ENCODE measurements around the gene INTS3. TPM values are rescaled to one million over a fixed set of nuclear protein-coding genes. Genes with fewer than 3 reads are reported as not detected.

INTS3 gene
- total RNA-seq, 1 donor from 2014 or later = 48.6 TPM

DNA sequence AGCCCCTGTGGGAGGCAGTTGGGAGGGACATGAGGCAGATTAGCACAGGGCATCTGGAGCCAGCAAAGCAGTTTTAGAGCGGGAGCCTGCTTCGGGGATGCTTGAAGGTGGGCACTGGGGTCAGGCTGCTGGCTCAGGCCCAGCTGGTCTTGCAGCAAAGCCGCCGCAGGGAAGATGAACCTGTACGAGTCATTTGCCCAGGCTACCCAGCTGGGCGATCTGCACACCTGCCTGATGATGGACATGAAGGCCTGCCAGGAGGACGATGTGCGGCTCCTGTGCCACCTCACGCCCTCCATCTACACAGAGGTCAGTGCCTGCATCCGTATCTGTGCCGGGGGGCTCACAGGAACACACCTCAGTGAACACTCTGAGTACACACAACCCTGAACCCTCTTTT, 39.7 kb downstream of the INTS3 start:
- Mint-ChIP-seq H3K4me1 (ENCODE audit: low read depth) (no peaks in the 10 kb centered on the region), H3K9me3 (ENCODE audit: low read depth) (no peaks in the 10 kb centered on the region), H3K27me3 (ENCODE audit: low read depth) (no peaks in the 10 kb centered on the region), H3K4me3 (ENCODE audit: unreplicated experiment) (no peak overlapping the region), H3K27ac (ENCODE audit: unreplicated experiment) (no peak overlapping the region), H3K36me3 (ENCODE audit: low read depth) (peaks cover 31% of the 10 kb centered on the region)
- TF ChIP-seq, protein P1, sequence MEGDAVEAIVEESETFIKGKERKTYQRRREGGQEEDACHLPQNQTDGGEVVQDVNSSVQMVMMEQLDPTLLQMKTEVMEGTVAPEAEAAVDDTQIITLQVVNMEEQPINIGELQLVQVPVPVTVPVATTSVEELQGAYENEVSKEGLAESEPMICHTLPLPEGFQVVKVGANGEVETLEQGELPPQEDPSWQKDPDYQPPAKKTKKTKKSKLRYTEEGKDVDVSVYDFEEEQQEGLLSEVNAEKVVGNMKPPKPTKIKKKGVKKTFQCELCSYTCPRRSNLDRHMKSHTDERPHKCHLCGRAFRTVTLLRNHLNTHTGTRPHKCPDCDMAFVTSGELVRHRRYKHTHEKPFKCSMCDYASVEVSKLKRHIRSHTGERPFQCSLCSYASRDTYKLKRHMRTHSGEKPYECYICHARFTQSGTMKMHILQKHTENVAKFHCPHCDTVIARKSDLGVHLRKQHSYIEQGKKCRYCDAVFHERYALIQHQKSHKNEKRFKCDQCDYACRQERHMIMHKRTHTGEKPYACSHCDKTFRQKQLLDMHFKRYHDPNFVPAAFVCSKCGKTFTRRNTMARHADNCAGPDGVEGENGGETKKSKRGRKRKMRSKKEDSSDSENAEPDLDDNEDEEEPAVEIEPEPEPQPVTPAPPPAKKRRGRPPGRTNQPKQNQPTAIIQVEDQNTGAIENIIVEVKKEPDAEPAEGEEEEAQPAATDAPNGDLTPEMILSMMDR (IDR thresholded peaks at IDR 0.05) = no peak
- no peak for DNase-seq (ENCODE audit: low spot score)

DNA sequence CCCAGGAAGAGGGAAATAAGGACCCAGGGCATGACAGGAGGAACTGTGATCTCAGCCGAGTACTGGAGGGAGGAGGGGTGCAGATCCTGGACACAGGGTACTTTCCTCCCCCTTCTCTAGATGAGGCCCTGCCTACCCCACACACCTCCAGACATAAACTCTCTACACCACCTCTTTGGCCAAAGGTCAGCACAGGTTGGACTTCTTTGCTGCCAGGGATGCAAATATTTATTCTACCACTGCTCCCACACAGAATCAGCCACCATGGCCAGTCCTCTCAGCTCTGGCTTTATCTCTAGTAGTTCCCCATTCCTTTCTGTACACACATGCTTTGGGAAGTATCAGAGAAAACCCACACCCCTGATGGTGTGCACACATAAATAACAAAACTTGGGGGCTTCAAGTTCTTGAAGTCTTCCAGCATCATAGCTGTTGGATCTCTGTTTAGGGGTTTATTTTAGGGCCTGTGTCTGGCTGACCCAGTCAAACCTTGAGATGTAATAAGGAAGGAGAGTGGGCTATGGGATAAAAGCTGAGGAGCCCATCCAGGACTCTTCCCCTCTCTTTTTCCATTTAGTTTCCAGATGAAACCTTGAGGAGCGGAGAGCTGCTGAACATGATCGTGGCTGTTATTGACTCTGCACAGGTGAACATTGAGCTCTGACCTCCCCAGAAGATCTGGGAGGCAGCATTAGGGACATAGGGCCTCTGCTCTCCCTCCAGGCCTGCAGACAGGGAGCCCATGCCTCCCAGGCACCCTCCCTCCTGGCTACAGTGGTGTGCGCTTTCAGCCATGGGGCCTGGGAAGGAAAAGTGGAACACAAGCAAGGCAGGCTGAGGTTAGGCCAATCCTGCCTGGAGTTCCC, 40.7 kb downstream of the INTS3 start:
- no peak for DNase-seq (ENCODE audit: low spot score)
- peaks cover 29% of the 10 kb centered on the region for H3K36me3 Mint-ChIP-seq (ENCODE audit: low read depth)

DNA sequence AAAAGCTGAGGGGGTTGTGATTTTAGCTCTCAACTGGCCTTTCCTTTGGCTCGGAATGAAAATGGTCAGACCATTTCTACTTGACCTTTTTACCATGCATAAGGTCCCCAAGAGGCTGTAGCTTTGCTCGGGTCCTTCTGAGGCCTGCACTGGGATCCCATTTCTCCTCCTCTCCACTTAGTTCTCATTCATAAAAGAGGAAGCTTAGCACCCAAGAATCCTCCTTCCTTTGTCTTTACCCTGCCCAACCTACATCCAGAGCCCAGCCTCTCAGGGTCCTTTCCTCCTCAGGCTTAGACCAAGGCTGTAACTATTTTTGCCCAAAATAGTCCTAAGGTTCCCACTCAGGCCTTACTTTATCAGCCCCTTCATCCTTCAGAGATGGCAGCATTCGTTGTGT, 41.4 kb downstream of the INTS3 start:
- Mint-ChIP-seq H3K4me3 (ENCODE audit: unreplicated experiment) (no peak overlapping the region), H3K9me3 (ENCODE audit: low read depth) (no peaks in the 10 kb centered on the region), H3K27ac (ENCODE audit: unreplicated experiment) (no peak overlapping the region), H3K27me3 (ENCODE audit: low read depth) (no peaks in the 10 kb centered on the region), H3K4me1 (ENCODE audit: low read depth) (no peaks in the 10 kb centered on the region), H3K36me3 (ENCODE audit: low read depth) (peaks cover 26% of the 10 kb centered on the region)
- TF ChIP-seq, protein P1 (IDR thresholded peaks at IDR 0.05) = no peak
- DNase-seq (ENCODE audit: low spot score) = no peak

More for the DNA sequence above, 40.7 kb downstream of the INTS3 start:
- no peak overlapping the region for H3K27ac Mint-ChIP-seq (ENCODE audit: unreplicated experiment)
- TF ChIP-seq, protein P1 (IDR thresholded peaks at IDR 0.05) = no peak
- H3K4me3 Mint-ChIP-seq (ENCODE audit: unreplicated experiment) = no peak overlapping the region
- no peaks in the 10 kb centered on the region for H3K27me3 Mint-ChIP-seq (ENCODE audit: low read depth)
- H3K4me1 Mint-ChIP-seq (ENCODE audit: low read depth) = no peaks in the 10 kb centered on the region
- no peaks in the 10 kb centered on the region for H3K9me3 Mint-ChIP-seq (ENCODE audit: low read depth)

DNA sequence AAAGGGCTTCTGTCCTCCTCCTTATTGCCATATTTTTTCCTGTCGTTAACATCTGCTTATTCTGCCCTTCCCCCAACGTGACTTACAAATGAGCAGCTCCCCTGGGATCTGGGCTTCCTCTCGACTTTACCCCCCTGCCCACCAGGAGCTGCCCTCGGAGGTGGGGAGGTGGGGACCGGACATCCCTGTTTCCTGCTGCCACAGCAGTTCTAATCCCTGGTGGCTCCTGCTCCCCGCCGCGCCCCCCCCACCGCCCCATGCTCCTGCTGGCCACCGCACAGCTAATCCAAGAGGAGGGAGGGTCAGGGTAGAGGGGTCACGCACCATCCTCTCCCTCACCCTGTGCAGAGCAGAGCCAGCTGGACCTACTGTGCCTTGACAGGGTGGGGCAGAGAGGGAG, 42.9 kb downstream of the INTS3 start:
- Mint-ChIP-seq H3K4me3 (ENCODE audit: unreplicated experiment) (no peak overlapping the region), H3K27me3 (ENCODE audit: low read depth) (no peaks in the 10 kb centered on the region), H3K27ac (ENCODE audit: unreplicated experiment) (no peak overlapping the region), H3K4me1 (ENCODE audit: low read depth) (peaks cover 4% of the 10 kb centered on the region), H3K36me3 (ENCODE audit: low read depth) (peaks cover 21% of the 10 kb centered on the region), H3K9me3 (ENCODE audit: low read depth) (no peaks in the 10 kb centered on the region)
- TF ChIP-seq, protein P1 (IDR thresholded peaks at IDR 0.05) = no peak
- DNase-seq (ENCODE audit: low spot score) = no peak

DNA sequence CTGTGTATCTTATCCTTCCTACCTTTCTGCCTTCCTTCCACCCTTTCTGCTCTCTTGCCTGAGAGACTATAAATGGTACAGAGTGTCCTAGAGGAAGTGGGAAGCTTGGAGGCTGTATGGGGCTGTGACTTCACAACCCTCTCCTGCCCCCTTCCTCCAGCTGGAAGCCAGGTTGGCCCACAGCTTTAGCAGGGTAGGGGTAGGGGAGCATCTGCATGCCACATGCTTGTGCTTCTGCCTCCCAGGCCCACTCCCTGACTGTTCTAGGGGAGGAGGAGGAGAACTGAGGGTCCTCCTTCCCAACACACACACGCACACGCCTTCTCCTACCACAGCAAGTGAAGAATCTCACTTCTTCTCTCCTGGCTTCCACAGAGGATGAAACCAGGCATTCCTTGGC, 43.4 kb downstream of the INTS3 start:
- peaks cover 8% of the 10 kb centered on the region for H3K4me1 Mint-ChIP-seq (ENCODE audit: low read depth)

More for the DNA sequence above, 43.4 kb downstream of the INTS3 start:
- peak; percentile 34 for DNase-seq (ENCODE audit: low spot score)
- Mint-ChIP-seq H3K4me3 (ENCODE audit: unreplicated experiment) (no peak overlapping the region), H3K27me3 (ENCODE audit: low read depth) (no peaks in the 10 kb centered on the region), H3K36me3 (ENCODE audit: low read depth) (peaks cover 19% of the 10 kb centered on the region), H3K9me3 (ENCODE audit: low read depth) (no peaks in the 10 kb centered on the region), H3K27ac (ENCODE audit: unreplicated experiment) (no peak overlapping the region)
- TF ChIP-seq, protein P1 (IDR thresholded peaks at IDR 0.05) = no peak
